UCSD-AML1 (cell line): ENCODE measurements around the gene GMEB2.
A peak's percentile ranks its signal among the peaks of the same experiment; 100 is the strongest.
"Not testable (repeated sequence)": the region's sequence is repeated elsewhere in the genome, so short reads cannot be mapped to it uniquely, and the experiment has no call there.

ENCODE experiments used
- DNase-seq: peaks from one replicate; lab custom pipeline; 2025; ENCODE audit not compliant: unreplicated experiment; lab: John Stamatoyannopoulos, UW

GMEB2 gene

GRCh38 chr20:63626424-63627128 lies at the start of gene GMEB2:
TSS of gene GMEB2 (minus strand) at chr20:63627101. CDS start at chr20:63619397, 7,704 bp downstream.
- DNase-seq, result peak; percentile 86

- no peak for DNase-seq
Measured at GRCh38 chr20:63675681-63676368, 48.9 kb upstream of the GMEB2 start.

GRCh38 chr20:63673951-63674350 lies 47.0 kb upstream of the GMEB2 start:
- DNase-seq, result no peak

GRCh38 chr20:63672666-63673065 lies 45.8 kb upstream of the GMEB2 start:
- DNase-seq, result no peak

- not testable (repeated sequence) for DNase-seq
Measured at GRCh38 chr20:63671695-63672094, 44.8 kb upstream of the GMEB2 start.

- no peak for DNase-seq
Measured at GRCh38 chr20:63668351-63668750, 41.5 kb upstream of the GMEB2 start.

- DNase-seq, result no peak
Measured at GRCh38 chr20:63667858-63668257, 41.0 kb upstream of the GMEB2 start.

GRCh38 chr20:63665708-63666107 lies 38.8 kb upstream of the GMEB2 start:
- no peak for DNase-seq

- DNase-seq, result no peak
Measured at GRCh38 chr20:63664861-63665594, 38.1 kb upstream of the GMEB2 start.

GRCh38 chr20:63664143-63664851 lies 37.4 kb upstream of the GMEB2 start:
- no peak for DNase-seq

- DNase-seq, result no peak
Measured at GRCh38 chr20:63663332-63664066, 36.6 kb upstream of the GMEB2 start.

GRCh38 chr20:63662813-63663189 lies 35.9 kb upstream of the GMEB2 start:
- DNase-seq, result no peak

- DNase-seq, result no peak
Measured at GRCh38 chr20:63661959-63662812, 35.3 kb upstream of the GMEB2 start.

GRCh38 chr20:63661108-63661507 lies 34.2 kb upstream of the GMEB2 start:
- DNase-seq, result no peak

GRCh38 chr20:63660622-63661021 lies 33.7 kb upstream of the GMEB2 start:
- DNase-seq, result no peak

- DNase-seq, result not testable (repeated sequence)
Measured at GRCh38 chr20:63660174-63660573, 33.3 kb upstream of the GMEB2 start.

- no peak for DNase-seq
Measured at GRCh38 chr20:63659370-63659769, 32.5 kb upstream of the GMEB2 start.

GRCh38 chr20:63658749-63659187 lies 31.9 kb upstream of the GMEB2 start:
- no peak for DNase-seq

GRCh38 chr20:63657937-63658748 lies 31.2 kb upstream of the GMEB2 start, which contains the start of gene RTEL1:
TSS of gene RTEL1 (plus strand) at chr20:63658312. CDS start at chr20:63659403, 1,091 bp downstream.
- DNase-seq, result peak; percentile 95
